Fibroblast of pulmonary artery (primary cell): ENCODE data around the gene CSE1L.
"Not testable (repeated sequence)": the region's sequence is repeated elsewhere in the genome, so short reads cannot be mapped to it uniquely, and the experiment has no call there.

Experiments used
- DNase-seq: peaks from one replicate; pipeline ENCODE4 v3.0.0-alpha.2; 2010; ENCODE audit warnings: low read depth
- H3K4me3 ChIP-seq: replicated peaks from 2 replicates; pipeline ENCODE4 v1.5.1; 2011; ENCODE audit warnings: low read depth, mild to moderate bottlenecking, control low read depth, low read length, moderate library complexity
- CTCF ChIP-seq: IDR thresholded peaks from 2 replicates; pipeline ENCODE4 v1.5.1; 2011; ENCODE audit warnings: mild to moderate bottlenecking, control low read depth, low read length, inconsistent platforms; ENCODE audit errors: missing control alignments

CSE1L gene

DNA sequence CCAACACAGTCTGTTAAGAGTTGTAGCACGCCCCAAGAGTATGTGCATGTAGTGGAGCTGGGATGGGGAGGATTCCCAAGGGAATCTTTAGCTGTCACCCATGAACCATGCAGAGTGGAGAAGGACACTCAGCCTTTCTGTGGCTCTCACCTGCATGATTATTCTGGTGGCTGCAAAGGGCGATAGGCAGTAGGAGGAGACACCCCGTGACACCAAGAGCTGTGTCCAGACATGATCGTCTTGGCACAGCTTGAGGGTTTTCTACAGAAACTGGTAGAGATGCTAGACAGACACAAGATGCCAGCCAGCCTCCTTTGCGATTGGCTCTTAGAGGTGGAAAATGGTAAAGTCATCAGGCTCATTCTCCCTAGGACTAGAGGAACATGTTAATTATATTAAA lies 3.1 kb upstream of the CSE1L start:
- no peak for TF ChIP-seq CTCF
- H3K4me3 ChIP-seq: no peak overlapping the region
- no peak for DNase-seq

GRCh38 chr20:49045440-49046086 lies 549 bp upstream of the CSE1L start:
- peak overlapping the region; percentile 99 for H3K4me3 ChIP-seq
- TF ChIP-seq CTCF: no peak
- DNase-seq: no peak

- H3K4me3 ChIP-seq: no peak overlapping the region
- no peak for DNase-seq
- no peak for TF ChIP-seq CTCF
Observed at GRCh38 chr20:49052334-49052733, 6.2 kb downstream of the CSE1L start.

DNA sequence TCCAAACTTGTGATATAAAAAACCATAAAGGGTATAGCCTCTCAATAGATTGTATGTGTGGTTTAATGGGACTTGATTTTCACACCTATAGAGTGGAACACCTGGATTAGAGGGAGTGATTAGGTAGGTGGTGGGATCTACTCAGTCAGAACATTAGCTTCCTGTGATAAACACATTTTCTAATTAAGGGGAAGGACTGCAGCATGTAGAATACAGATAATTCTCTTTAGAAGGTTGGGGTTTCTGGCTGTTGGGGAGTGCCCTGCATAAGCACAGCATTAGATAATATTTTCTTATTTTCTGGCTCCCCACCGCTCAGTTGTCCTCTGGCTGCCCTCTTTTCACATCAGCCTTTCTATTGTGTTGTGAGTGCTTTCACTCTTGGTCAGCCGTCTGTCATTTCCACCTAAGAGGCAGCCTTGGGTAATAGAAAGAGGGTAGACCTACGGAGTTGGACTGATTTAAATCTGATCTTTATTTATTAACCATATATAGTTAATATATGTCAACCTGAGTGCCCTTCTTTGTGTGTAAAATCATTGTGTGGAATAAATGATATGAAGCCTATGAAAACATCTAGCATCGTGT lies 8.0 kb downstream of the CSE1L start:
- H3K4me3 ChIP-seq: no peak overlapping the region
- no peak for DNase-seq
- TF ChIP-seq CTCF: no peak

DNA sequence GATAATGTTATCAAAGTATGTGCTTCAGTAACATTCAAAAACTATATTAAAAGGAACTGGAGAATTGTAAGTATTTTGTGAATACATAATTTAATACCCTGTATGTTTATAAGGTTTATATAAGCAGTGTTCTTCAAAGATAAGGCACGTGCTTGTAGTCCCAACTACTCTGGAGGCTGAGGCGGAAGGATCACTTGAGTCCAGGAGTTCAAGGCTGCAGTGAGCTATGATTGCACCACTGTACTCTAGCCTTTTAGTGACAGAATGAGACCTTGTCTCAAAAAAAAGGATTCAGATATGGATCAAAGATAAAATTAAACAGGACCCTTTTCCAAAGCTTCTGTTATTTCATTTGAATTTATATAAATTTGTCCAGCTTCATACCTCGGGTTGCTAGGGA lies 17.2 kb downstream of the CSE1L start:
- no peak overlapping the region for H3K4me3 ChIP-seq
- no peak for TF ChIP-seq CTCF
- no peak for DNase-seq

GRCh38 chr20:49074521-49074920 lies 28.4 kb downstream of the CSE1L start:
- no peak overlapping the region for H3K4me3 ChIP-seq
- no peak for DNase-seq
- no peak for TF ChIP-seq CTCF

- no peak for TF ChIP-seq CTCF
- no peak overlapping the region for H3K4me3 ChIP-seq
- no peak for DNase-seq
Observed at GRCh38 chr20:49078310-49078709, 32.2 kb downstream of the CSE1L start.

DNA sequence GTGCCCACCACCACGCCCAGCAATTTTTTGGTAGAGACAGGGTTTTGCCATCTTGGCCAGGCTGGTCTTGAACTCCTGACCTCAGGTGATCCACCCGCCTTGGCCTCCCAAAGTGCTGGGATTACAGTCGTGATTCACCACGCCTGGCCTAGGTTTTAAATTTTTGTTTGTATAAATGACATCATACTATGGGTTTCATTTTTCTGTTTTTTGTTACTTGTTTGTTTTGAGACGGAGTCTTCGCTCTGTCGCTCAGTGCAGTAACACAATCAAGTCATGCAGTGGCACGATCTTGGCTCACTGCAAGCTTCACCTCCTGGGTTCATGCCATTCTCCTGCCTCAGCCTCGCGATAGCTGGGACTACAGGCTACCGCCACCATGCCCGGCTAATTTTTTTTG lies 36.2 kb downstream of the CSE1L start:
- not testable (repeated sequence) for H3K4me3 ChIP-seq, DNase-seq
